Uterus (tissue), 4 donors: ENCODE measurements around the gene IKZF3. TPM values are rescaled to one million over a fixed set of nuclear protein-coding genes. Genes with fewer than 3 reads are reported as not detected.
"Not testable (repeated sequence)": the region's sequence is repeated elsewhere in the genome, so short reads cannot be mapped to it uniquely, and the experiment has no call there.

Source experiments
- DNase-seq, 2 donors: peaks; one replicate each; pipeline ENCODE4 v3.0.0-alpha.2; 2019 to 2020
- H3K27ac ChIP-seq, 2 donors: fragments of 200-600 bp; sonication (generic); 1 replicate in 1 of 2; 2 replicates in 1 of 2; pipeline ENCODE4 v1.5.1; 2016 to 2018
- H3K27me3 ChIP-seq, 2 donors: fragments of 200-600 bp; sonication (generic); one replicate each; pipeline ENCODE4 v1.5.1; 2018 to 2019; ENCODE audit warnings: control low read depth in 1 of 2
- H3K36me3 ChIP-seq, 2 donors: fragments of 200-600 bp; sonication (generic); one replicate each; pipeline ENCODE4 v1.5.1; 2019; ENCODE audit warnings: control low read depth in 1 of 2
- H3K4me1 ChIP-seq, 2 donors: fragments of 200-600 bp; sonication (generic); one replicate each; pipeline ENCODE4 v1.5.1; 2018 to 2019; ENCODE audit warnings: control low read depth in 1 of 2
- H3K4me3 ChIP-seq, 2 donors: fragments of 200-600 bp; sonication (generic); 1 replicate in 1 of 2; 2 replicates in 1 of 2; pipeline ENCODE4 v1.5.1; 2018 to 2019; ENCODE audit warnings: mild to moderate bottlenecking in 1 of 2
- H3K9me3 ChIP-seq, 2 donors: fragments of 200-600 bp; sonication (generic); one replicate each; pipeline ENCODE4 v1.5.1; 2019; ENCODE audit warnings: control low read depth in 1 of 2
- POLR2A ChIP-seq, 2 donors: fragments of 450-650 bp; IDR thresholded peaks; one replicate each; pipeline ENCODE4 v1.6.1; 2016; ENCODE audit warnings: antibody characterized with exemption in 2 of 2, mild to moderate bottlenecking in 1 of 2, moderate library complexity in 1 of 2
- intact Hi-C: fragments of 100-400 bp; cut with DNase I; formaldehyde crosslinking; loops from one replicate; pipeline ENCODE4 v1.15.1; 2023; ENCODE audit warnings: low total_unique reads
- total RNA-seq, 4 donors: library from RNA; depleted of rRNA in 3 of 4; stranded (reverse); fragments of >200 nt in 3 of 4; gene quantifications; one replicate each; pipeline versions ENCODE4 v1.1.0 to v1.2.4, GENCODE V29; 2014 to 2023
- TF ChIP-seq, protein P1 (sequence below), 4 experiments: fragments of 200-600 bp in 2 of 4; fragments of 450-650 bp in 2 of 4; sonication (generic) in 2 of 4; IDR thresholded peaks; one replicate each; pipeline ENCODE4 v1.5.1; 2016 to 2019; ENCODE audit warnings: antibody characterized with exemption in 4 of 4, mild to moderate bottlenecking in 2 of 4, moderate library complexity in 1 of 4
- donor health status: DM: yes; HTN: yes; CAD: no.

IKZF3 gene
- total RNA-seq, 4 donors from 2014 or later, result 0.88 to 2.1 (median 1.6) TPM

DNA sequence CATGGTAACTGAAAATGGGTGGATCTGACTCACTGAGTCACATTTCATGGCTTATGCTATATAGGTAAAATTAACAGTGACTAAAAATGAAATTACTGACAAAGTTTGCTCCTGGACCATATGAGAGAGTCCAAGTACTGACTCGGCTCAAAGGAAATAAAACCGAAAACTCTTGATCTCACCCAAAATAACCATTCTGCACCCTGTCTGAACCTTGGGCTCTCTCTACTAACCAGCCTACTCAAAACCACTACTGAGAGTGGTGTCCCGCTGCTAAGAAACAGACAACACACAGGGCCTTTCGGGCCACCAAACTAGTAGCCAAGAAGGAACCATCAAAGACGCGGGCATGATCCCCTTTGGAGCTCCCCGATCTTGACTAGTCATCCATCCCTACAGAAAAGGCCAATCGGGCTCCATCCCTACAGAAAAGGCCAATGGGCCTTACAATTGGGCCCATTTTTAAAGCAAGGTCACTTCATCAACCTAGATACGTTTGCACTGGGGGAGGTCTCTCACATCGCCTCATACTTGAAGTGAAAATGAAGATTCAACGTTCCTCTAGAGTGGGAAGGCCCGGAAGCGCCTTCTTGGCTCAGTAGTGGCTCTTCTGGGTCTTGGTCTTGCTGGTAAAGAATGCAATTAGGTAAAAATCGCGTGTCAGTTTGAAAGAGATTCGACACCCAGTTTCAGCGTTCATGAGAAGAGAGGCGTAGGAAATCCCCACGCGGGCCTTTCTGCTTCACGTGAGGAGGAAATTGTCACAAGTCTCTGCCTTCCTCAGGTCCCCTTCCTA lies 3.2 kb upstream of the IKZF3 start:
- H3K36me3 ChIP-seq, result no peaks in the 10 kb centered on the region
- TF ChIP-seq, protein P1, sequence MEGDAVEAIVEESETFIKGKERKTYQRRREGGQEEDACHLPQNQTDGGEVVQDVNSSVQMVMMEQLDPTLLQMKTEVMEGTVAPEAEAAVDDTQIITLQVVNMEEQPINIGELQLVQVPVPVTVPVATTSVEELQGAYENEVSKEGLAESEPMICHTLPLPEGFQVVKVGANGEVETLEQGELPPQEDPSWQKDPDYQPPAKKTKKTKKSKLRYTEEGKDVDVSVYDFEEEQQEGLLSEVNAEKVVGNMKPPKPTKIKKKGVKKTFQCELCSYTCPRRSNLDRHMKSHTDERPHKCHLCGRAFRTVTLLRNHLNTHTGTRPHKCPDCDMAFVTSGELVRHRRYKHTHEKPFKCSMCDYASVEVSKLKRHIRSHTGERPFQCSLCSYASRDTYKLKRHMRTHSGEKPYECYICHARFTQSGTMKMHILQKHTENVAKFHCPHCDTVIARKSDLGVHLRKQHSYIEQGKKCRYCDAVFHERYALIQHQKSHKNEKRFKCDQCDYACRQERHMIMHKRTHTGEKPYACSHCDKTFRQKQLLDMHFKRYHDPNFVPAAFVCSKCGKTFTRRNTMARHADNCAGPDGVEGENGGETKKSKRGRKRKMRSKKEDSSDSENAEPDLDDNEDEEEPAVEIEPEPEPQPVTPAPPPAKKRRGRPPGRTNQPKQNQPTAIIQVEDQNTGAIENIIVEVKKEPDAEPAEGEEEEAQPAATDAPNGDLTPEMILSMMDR (IDR thresholded peaks at IDR 0.05), result no peak
- TF ChIP-seq POLR2A (IDR thresholded peaks at IDR 0.05), result no peak
- no peak for DNase-seq
- no peaks in the 10 kb centered on the region for H3K9me3 ChIP-seq
- H3K4me3 ChIP-seq, result no peak overlapping the region
- no peak overlapping the region for H3K27ac ChIP-seq
- H3K27me3 ChIP-seq, result peaks cover 11 to 47% of the 10 kb centered on the region in 2 donors
- intact Hi-C loops, result no loop called here
- H3K4me1 ChIP-seq, result no peaks in the 10 kb centered on the region

DNA sequence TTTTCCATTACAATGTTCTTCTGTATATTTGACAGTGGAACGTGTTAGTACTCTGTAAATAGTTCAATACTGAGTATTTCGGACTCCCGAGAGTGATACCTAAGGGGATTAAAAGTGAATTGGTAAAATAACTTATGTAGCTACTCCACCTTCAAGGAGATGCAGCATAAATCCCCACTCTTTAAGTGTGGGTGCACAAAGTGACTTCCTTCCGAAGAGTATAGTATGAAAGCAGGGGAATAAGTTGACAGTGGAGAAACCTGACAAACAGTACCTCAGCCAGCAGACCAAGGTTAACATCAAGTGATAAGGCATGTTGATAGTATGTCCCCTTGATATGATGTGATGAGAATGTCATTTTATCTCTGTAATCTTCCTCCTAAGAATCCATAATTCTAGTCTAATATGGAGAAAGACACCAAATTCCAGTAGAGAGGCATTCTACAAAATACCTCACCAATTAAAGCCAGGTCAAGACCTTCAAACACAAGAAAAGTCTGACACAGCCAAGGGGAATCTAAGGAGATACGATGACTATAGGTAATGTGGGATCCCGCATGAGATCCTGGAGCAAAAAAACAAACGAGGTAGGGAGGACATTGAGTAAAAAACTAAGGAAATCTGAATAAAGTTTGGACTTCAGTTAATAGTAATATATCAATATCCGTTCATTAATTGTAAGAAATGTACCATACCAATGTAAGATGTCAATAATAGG lies 2.1 kb upstream of the IKZF3 start:
- no peak for DNase-seq
- Histone ChIP-seq H3K9me3 (no peaks in the 10 kb centered on the region), H3K27ac (no peak overlapping the region), H3K4me1 (no peaks in the 10 kb centered on the region), H3K27me3 (peaks cover 11 to 58% of the 10 kb centered on the region in 2 donors), H3K36me3 (no peaks in the 10 kb centered on the region), H3K4me3 (no peak overlapping the region)
- intact Hi-C loops, result no loop called here
- TF ChIP-seq, protein P1 (IDR thresholded peaks at IDR 0.05), result no peak
- TF ChIP-seq POLR2A (IDR thresholded peaks at IDR 0.05), result no peak

DNA sequence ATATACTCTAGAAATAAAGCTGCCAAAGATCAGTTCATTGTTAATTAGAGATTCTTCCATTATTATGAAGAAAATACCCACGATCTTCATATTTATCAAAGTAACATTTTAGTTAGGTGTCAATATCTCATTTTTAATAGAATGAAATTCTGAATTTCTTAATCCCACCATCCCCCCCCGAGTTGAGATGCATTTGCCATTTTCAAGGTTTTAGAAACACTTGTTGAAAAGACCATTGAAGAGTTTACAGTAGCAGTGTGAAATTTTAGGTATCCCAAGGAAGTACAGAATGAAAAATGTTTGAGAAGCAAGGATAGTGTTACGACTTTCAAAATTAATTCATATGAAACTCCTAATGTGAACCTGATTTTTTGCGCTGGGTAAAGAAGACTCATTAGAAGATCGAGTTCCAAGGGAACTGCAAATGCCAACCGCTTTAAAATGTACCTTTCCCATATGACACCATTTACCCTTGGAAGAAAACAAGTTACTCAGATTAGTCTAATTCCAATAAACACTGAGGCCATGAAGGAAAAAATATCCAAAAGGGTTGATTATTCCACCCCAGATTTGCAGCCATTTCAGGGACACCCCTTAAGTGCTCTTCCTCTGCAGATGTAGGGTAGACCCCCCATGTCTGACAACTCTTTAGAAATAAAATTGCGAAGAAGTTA lies 731 bp downstream of the IKZF3 start:
- no peaks in the 10 kb centered on the region for H3K9me3 ChIP-seq
- no peak for TF ChIP-seq POLR2A (IDR thresholded peaks at IDR 0.05)
- TF ChIP-seq, protein P1 (IDR thresholded peaks at IDR 0.05), result no peak
- no peak for DNase-seq
- H3K4me1 ChIP-seq, result no peaks in the 10 kb centered on the region
- H3K36me3 ChIP-seq, result no peaks in the 10 kb centered on the region
- intact Hi-C loops, result no loop called here
- peaks cover 11 to 63% of the 10 kb centered on the region in 2 donors for H3K27me3 ChIP-seq
- H3K27ac ChIP-seq, result no peak overlapping the region
- H3K4me3 ChIP-seq, result no peak overlapping the region

DNA sequence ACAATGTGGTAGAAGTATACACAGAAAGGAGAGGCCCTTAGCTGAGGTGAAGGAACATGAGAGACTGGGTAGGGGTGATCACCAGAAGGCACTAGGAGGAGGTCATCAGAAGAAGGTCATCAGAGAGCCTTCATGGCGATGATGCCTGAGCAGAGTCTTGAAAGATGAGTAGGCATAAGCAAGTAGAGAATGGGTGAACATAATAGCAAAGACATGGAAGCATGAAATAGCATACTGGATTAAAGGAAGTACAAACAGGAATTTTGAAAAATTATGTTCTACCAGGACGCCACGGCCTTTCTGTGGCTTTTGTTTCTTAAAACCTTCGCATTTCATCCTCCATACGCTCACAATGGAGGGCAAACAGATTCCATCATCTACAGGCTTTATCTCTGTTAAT lies 2.9 kb downstream of the IKZF3 start:
- Histone ChIP-seq H3K4me1 (no peaks in the 10 kb centered on the region), H3K9me3 (no peaks in the 10 kb centered on the region), H3K4me3 (no peak overlapping the region), H3K36me3 (no peaks in the 10 kb centered on the region), H3K27me3 (peaks cover 11 to 60% of the 10 kb centered on the region in 2 donors), H3K27ac (no peak overlapping the region)
- DNase-seq, result no peak
- TF ChIP-seq, protein P1 (IDR thresholded peaks at IDR 0.05), result no peak
- no peak for TF ChIP-seq POLR2A (IDR thresholded peaks at IDR 0.05)
- intact Hi-C loops, result no loop called here

DNA sequence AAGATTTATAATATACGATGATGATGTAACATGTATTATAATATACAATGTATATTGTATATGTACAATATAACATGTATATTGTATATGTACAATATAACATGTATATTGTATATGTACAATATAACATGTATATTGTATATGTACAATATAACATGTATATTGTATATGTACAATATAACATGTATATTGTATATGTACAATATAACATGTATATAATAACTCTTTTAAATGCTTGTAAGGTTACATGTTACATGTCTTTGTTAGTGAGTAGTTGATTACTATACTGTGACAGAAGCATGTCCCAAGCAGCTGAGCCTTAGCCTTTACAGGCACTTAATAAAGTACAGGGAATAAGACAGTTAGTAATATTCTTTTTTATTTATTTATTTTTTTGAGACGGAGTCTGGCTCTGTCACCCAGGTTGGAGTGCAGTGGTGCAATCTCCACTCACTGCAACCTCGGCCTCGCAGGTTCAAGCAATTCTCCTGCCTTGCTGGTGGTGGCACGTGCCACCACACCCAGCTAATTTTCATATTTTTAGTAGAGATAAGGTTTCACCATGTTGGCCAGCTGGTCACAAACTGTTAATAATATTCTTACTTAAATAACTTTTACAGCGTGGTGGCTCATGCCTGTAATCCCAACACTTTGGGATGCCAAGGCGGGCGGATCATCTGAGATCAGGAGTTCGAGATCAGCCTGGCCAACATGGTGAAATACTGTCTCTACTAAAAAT lies 8.0 kb downstream of the IKZF3 start:
- DNase-seq, intact Hi-C loops, H3K4me3 ChIP-seq, H3K9me3 ChIP-seq, H3K36me3 ChIP-seq, H3K4me1 ChIP-seq, H3K27ac ChIP-seq: not testable (repeated sequence)
- H3K27me3 ChIP-seq, result peaks cover 0 to 17% of the 10 kb centered on the region in 2 donors
